Measurements from ENCODE around the gene COG5. TPM values are rescaled to one million over a fixed set of nuclear protein-coding genes. Genes with fewer than 3 reads are reported as not detected.

COG5 gene
- total RNA-seq, 1 experiment from 2014 or later: 29.1 TPM

DNA sequence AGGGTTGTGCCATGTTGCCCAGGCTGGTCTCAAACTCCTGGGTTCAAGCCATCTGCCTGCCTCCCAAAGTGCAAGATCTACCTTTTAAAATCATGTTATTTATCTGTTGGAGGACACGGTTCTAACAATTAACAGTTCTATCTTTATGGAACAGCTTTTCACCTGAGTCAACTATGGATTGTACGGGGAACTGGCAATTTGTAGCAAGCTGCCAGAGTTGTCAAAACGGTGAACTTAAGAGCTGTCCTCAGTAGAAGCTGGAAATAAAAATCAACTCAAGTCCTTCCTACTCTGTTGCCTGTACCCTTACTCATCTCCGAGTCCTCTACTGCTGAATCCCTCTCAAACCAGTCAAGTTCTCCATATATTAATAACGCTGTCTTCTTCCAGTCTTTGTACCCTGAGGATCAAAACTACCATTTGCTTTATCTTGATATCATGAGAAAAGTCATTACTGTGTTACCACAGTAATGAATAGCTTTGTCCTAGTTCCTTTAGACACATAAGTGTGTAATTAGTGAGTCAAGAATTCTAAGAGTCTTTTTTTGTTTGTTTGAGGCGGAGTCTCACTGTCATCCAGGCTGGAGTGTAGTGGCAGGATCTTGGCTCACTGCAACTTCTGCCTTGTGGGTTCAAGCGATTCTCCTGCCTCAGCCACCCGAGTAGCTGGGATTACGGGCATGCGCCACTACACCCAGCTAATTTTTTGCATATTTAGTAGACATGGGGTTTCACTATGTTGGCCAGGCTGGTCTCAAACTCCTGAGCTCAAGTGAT lies 366.7 kb downstream of the COG5 start:
- H3K9me3 ChIP-seq (ENCODE audit: control insufficient read depth, insufficient read depth, low read depth, low read length): no peaks in the 10 kb centered on the region
- ChIA-PET CTCF (no interaction called here), POLR2A (no interaction called here)
- DNase-seq (ENCODE audit: low read depth, low spot score): no peak
- BruUV-seq (replicated peaks): no TSS peak
- H3K27ac ChIP-seq (ENCODE audit: low read length): no peak overlapping the region
- H3K27me3 ChIP-seq (ENCODE audit: control insufficient read depth, insufficient read depth, low read length): no peaks in the 10 kb centered on the region
- H3K4me3 ChIP-seq (ENCODE audit: low read depth in 2 of 2, low read length in 2 of 2): no peak overlapping the region
- no peak for ATAC-seq
- intact Hi-C loops (cut with micrococcal nuclease; ENCODE audit: unreplicated experiment): no loop called here
- H3K4me1 ChIP-seq (ENCODE audit: control insufficient read depth, insufficient read depth, low read length): no peaks in the 10 kb centered on the region
- TF ChIP-seq, protein P1, sequence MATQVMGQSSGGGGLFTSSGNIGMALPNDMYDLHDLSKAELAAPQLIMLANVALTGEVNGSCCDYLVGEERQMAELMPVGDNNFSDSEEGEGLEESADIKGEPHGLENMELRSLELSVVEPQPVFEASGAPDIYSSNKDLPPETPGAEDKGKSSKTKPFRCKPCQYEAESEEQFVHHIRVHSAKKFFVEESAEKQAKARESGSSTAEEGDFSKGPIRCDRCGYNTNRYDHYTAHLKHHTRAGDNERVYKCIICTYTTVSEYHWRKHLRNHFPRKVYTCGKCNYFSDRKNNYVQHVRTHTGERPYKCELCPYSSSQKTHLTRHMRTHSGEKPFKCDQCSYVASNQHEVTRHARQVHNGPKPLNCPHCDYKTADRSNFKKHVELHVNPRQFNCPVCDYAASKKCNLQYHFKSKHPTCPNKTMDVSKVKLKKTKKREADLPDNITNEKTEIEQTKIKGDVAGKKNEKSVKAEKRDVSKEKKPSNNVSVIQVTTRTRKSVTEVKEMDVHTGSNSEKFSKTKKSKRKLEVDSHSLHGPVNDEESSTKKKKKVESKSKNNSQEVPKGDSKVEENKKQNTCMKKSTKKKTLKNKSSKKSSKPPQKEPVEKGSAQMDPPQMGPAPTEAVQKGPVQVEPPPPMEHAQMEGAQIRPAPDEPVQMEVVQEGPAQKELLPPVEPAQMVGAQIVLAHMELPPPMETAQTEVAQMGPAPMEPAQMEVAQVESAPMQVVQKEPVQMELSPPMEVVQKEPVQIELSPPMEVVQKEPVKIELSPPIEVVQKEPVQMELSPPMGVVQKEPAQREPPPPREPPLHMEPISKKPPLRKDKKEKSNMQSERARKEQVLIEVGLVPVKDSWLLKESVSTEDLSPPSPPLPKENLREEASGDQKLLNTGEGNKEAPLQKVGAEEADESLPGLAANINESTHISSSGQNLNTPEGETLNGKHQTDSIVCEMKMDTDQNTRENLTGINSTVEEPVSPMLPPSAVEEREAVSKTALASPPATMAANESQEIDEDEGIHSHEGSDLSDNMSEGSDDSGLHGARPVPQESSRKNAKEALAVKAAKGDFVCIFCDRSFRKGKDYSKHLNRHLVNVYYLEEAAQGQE (IDR thresholded peaks at IDR 0.05; ENCODE audit: insufficient read depth in 1 of 2, low read depth in 2 of 2, low read length in 1 of 2): no peak
- no peak for TF ChIP-seq SIN3A (IDR thresholded peaks at IDR 0.05; ENCODE audit: borderline replicate concordance, insufficient read depth, low read depth, low read length)
- TF ChIP-seq TCF7L2 (IDR thresholded peaks at IDR 0.05; ENCODE audit: low read depth, low read length): no peak
- TF ChIP-seq POLR2AphosphoS5 (IDR thresholded peaks at IDR 0.05; ENCODE audit: low read depth, low read length): no peak
- TF ChIP-seq, protein P2, sequence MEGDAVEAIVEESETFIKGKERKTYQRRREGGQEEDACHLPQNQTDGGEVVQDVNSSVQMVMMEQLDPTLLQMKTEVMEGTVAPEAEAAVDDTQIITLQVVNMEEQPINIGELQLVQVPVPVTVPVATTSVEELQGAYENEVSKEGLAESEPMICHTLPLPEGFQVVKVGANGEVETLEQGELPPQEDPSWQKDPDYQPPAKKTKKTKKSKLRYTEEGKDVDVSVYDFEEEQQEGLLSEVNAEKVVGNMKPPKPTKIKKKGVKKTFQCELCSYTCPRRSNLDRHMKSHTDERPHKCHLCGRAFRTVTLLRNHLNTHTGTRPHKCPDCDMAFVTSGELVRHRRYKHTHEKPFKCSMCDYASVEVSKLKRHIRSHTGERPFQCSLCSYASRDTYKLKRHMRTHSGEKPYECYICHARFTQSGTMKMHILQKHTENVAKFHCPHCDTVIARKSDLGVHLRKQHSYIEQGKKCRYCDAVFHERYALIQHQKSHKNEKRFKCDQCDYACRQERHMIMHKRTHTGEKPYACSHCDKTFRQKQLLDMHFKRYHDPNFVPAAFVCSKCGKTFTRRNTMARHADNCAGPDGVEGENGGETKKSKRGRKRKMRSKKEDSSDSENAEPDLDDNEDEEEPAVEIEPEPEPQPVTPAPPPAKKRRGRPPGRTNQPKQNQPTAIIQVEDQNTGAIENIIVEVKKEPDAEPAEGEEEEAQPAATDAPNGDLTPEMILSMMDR (IDR thresholded peaks at IDR 0.05): no peak
- in situ Hi-C loops (cut with HindIII; ENCODE audit: low pct_unique_long_range_greater_than_20kb, low sequenced_read_pairs): no loop called here
- H3K36me3 ChIP-seq (ENCODE audit: control insufficient read depth, insufficient read depth, low read length): peaks cover 10% of the 10 kb centered on the region

DNA sequence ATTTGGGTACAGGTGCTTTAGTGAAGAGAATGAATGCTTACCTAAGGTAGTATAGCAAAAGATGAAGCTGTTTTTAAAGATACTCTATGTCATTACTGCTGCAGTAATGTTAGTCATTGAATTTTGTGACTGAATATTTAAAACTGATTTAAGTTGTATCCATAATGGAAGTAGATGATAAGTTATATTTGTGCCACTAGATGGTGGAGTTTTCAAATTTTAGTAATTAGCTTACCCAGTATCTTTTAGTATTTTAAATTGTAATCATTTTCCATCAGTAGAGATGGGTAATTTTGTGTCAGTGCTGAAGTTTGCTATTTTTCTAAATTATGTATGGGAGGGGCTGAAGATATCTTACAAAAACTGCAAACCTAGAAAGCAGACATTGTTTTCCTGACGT lies 369.7 kb downstream of the COG5 start:
- ChIA-PET CTCF (no interaction called here), POLR2A (interaction anchor here (0.6 kb wide), 1 partner anchor 263 kb away, joined by 10 read pairs; no protein-coding TSS in a partner anchor)
- intact Hi-C loops (cut with micrococcal nuclease; ENCODE audit: unreplicated experiment) (no loop called here), in situ Hi-C loops (cut with HindIII; ENCODE audit: low pct_unique_long_range_greater_than_20kb, low sequenced_read_pairs) (no loop called here)
- DNase-seq (ENCODE audit: low read depth, low spot score) (no peak), ATAC-seq (no peak)
- Histone ChIP-seq H3K36me3 (ENCODE audit: control insufficient read depth, insufficient read depth, low read length) (peaks cover 16% of the 10 kb centered on the region), H3K27ac (ENCODE audit: low read length) (no peak overlapping the region), H3K4me3 (ENCODE audit: low read depth in 2 of 2, low read length in 2 of 2) (no peak overlapping the region), H3K27me3 (ENCODE audit: control insufficient read depth, insufficient read depth, low read length) (no peaks in the 10 kb centered on the region), H3K4me1 (ENCODE audit: control insufficient read depth, insufficient read depth, low read length) (no peaks in the 10 kb centered on the region), H3K9me3 (ENCODE audit: control insufficient read depth, insufficient read depth, low read depth, low read length) (no peaks in the 10 kb centered on the region)
- TF ChIP-seq, protein P2 (IDR thresholded peaks at IDR 0.05): peak; percentile 6; the same call in 1 of the 2 replicates
- TF ChIP-seq, protein P1 (IDR thresholded peaks at IDR 0.05; ENCODE audit: insufficient read depth in 1 of 2, low read depth in 2 of 2, low read length in 1 of 2): no peak
- BruUV-seq (replicated peaks): no TSS peak
